SK-N-SH (cell line): Measurements from ENCODE around the gene WIF1. TPM values are rescaled to one million over a fixed set of nuclear protein-coding genes. Genes with fewer than 3 reads are reported as not detected.

Experiments used
- CTCF ChIA-PET: fragments of 300-600, 350-600 bp; formaldehyde crosslinking; extraction: SDS; loops from one replicate; lab custom pipeline; 2021; lab: Yijun Ruan, JAX
- POLR2A ChIA-PET: fragments of 350-600 bp; sonication (Branson Sonifier 250); formaldehyde crosslinking; extraction: SDS; loops from one replicate; lab custom pipeline; 2020; ENCODE audit warnings: antibody characterized with exemption, inconsistent platforms; lab: Yijun Ruan, JAX
- DNase-seq: peaks from one replicate; pipeline ENCODE4 v3.0.0; 2012
- H2AFZ ChIP-seq: fragments of 200-600 bp; sonication (generic); 2 replicates; pipeline ENCODE4 v1.8.1; 2016; ENCODE audit warnings: antibody characterized with exemption, mild to moderate bottlenecking, low read depth
- H3F3A ChIP-seq: fragments of 200-600 bp; sonication (generic); replicated peaks from 2 replicates; pipeline ENCODE3; 2016; ENCODE audit warnings: antibody characterized with exemption, mild to moderate bottlenecking; ENCODE audit not compliant: insufficient read depth
- H3K27ac ChIP-seq, 2 experiments: fragments of 200-500 bp in 1 of 2; fragments of 200-600 bp in 1 of 2; sonication (Bioruptor generic) in 1 of 2; sonication (generic), shearing (Covaris generic) in 1 of 2; 2 replicates each; pipeline versions ENCODE4 v1.5.1 to v1.6.1; 2014 to 2016; ENCODE audit warnings: low read depth in 2 of 2, inconsistent platforms in 1 of 2, low read length in 1 of 2, mild to moderate bottlenecking in 1 of 2, mixed read lengths in 1 of 2
- H3K27me3 ChIP-seq: fragments of 200-600 bp; sonication (generic), shearing (Covaris generic); 2 replicates; pipeline ENCODE4 v1.6.1; 2016; ENCODE audit warnings: mixed run types; ENCODE audit not compliant: insufficient read depth
- H3K36me3 ChIP-seq, 2 experiments: fragments of 200-500 bp in 1 of 2; fragments of 200-600 bp in 1 of 2; sonication (Bioruptor generic) in 1 of 2; sonication (generic) in 1 of 2; replicated peaks in 1 of 2; 2 replicates each; pipeline versions ENCODE3 to v1.5.1; 2014 to 2016; ENCODE audit warnings: low read length in 1 of 2, mild to moderate bottlenecking in 1 of 2; ENCODE audit not compliant: insufficient read depth in 2 of 2, control insufficient read depth in 1 of 2
- H3K4me1 ChIP-seq, 2 experiments: fragments of 200-500 bp in 1 of 2; fragments of 200-600 bp in 1 of 2; sonication (Bioruptor generic) in 1 of 2; sonication (generic), shearing (Covaris generic) in 1 of 2; 2 replicates each; pipeline versions ENCODE4 v1.5.1 to v1.6.1; 2014 to 2016; ENCODE audit warnings: low read depth in 1 of 2, low read length in 1 of 2, mixed run types in 1 of 2; ENCODE audit not compliant: insufficient read depth in 2 of 2, control insufficient read depth in 1 of 2
- H3K4me2 ChIP-seq: fragments of 200-600 bp; sonication (generic), shearing (Covaris generic); 2 replicates; pipeline ENCODE4 v1.6.1; 2017; ENCODE audit warnings: mixed run types
- H3K4me3 ChIP-seq, 2 experiments: fragments of 200-500 bp in 1 of 2; fragments of 200-600 bp in 1 of 2; sonication (Bioruptor generic) in 1 of 2; sonication (generic), shearing (Covaris generic) in 1 of 2; 2 replicates each; pipeline versions ENCODE4 v1.5.1 to v1.8.1; 2014 to 2016; ENCODE audit warnings: low read depth in 2 of 2, inconsistent platforms in 1 of 2, low read length in 1 of 2, mild to moderate bottlenecking in 1 of 2, mixed read lengths in 1 of 2, moderate library complexity in 1 of 2
- H3K79me2 ChIP-seq: fragments of 200-600 bp; sonication (generic); 2 replicates; pipeline ENCODE4 v1.8.1; 2017; ENCODE audit warnings: mild to moderate bottlenecking; ENCODE audit not compliant: insufficient read depth
- H3K9ac ChIP-seq: fragments of 200-600 bp; sonication (generic); 2 replicates; pipeline ENCODE4 v1.6.1; 2017; ENCODE audit warnings: mixed run types
- H3K9me2 ChIP-seq: fragments of 200-600 bp; sonication (generic); 2 replicates; pipeline ENCODE4 v1.6.1; 2017; ENCODE audit warnings: mixed run types
- H3K9me3 ChIP-seq: fragments of 200-600 bp; sonication (generic); 2 replicates; pipeline ENCODE4 v1.6.1; 2017; ENCODE audit warnings: mixed run types, mild to moderate bottlenecking, moderate library complexity
- H4K20me1 ChIP-seq: fragments of 200-600 bp; sonication (generic); 2 replicates; pipeline ENCODE4 v1.6.1; 2017; ENCODE audit warnings: mild to moderate bottlenecking, mixed run types; ENCODE audit not compliant: insufficient read depth
- CHD2 ChIP-seq: fragments of 150-350 bp; IDR thresholded peaks from 2 replicates; pipeline ENCODE4 v1.6.1; 2018; ENCODE audit warnings: low read length; ENCODE audit not compliant: partially characterized antibody
- EZH2phosphoT487 ChIP-seq: fragments of 200-600 bp; sonication (generic); IDR thresholded peaks from 2 replicates; pipeline ENCODE4 v1.6.1; 2017; ENCODE audit warnings: low read depth, mixed run types, mild to moderate bottlenecking, antibody characterized with exemption, moderate library complexity, borderline replicate concordance
- FOSL2 ChIP-seq: IDR thresholded peaks from 2 replicates; pipeline ENCODE4 v1.4.0; 2012; ENCODE audit warnings: low read depth, mild to moderate bottlenecking, moderate library complexity, borderline replicate concordance
- FOXJ3 ChIP-seq: sonication (generic); formaldehyde crosslinking; IDR thresholded peaks from 2 replicates; pipeline ENCODE4 v1.5.1; 2020; ENCODE audit warnings: mild to moderate bottlenecking, missing genetic modification reagents
- IRF3 ChIP-seq: fragments of 150-350 bp; IDR thresholded peaks from 2 replicates; pipeline ENCODE4 v1.6.1; 2016; ENCODE audit warnings: mild to moderate bottlenecking, low read depth, low read length
- JUND ChIP-seq: IDR thresholded peaks from 2 replicates; pipeline ENCODE4 v1.4.0; 2012
- MAX ChIP-seq: IDR thresholded peaks from 2 replicates; pipeline ENCODE4 v1.4.0; 2012; ENCODE audit warnings: low read depth
- MEF2A ChIP-seq: IDR thresholded peaks from 2 replicates; pipeline ENCODE4 v1.4.0; 2012; ENCODE audit warnings: low read depth, borderline replicate concordance
- NRF1 ChIP-seq: IDR thresholded peaks from 2 replicates; pipeline ENCODE4 v1.6.1; 2012; ENCODE audit warnings: low read depth, mild to moderate bottlenecking, low read length
- PBX3 ChIP-seq: IDR thresholded peaks from 2 replicates; pipeline ENCODE4; 2012
- RAD21 ChIP-seq: IDR thresholded peaks from 2 replicates; pipeline ENCODE4 v1.6.1; 2012; ENCODE audit warnings: mild to moderate bottlenecking, low read length
- RCOR1 ChIP-seq: fragments of 150-350 bp; IDR thresholded peaks from 2 replicates; pipeline ENCODE4 v1.6.1; 2017; ENCODE audit warnings: antibody characterized with exemption, low read length
- RFX5 ChIP-seq: IDR thresholded peaks from 2 replicates; pipeline ENCODE4 v1.6.1; 2012; ENCODE audit warnings: mild to moderate bottlenecking, improper control_type of control experiment, low read length
- SIN3A ChIP-seq: IDR thresholded peaks from 2 replicates; pipeline ENCODE4 v1.6.1; 2012; ENCODE audit warnings: low read depth, mild to moderate bottlenecking, low read length, moderate library complexity, borderline replicate concordance
- SMC3 ChIP-seq: IDR thresholded peaks from 2 replicates; pipeline ENCODE4 v1.6.1; 2012; ENCODE audit warnings: low read depth, low read length, improper control_type of control experiment
- TCF12 ChIP-seq: IDR thresholded peaks from 2 replicates; pipeline ENCODE4 v1.4.0; 2012
- USF1 ChIP-seq: IDR thresholded peaks from 2 replicates; pipeline ENCODE4 v1.4.0; 2012; ENCODE audit warnings: low read depth, borderline replicate concordance
- USF2 ChIP-seq: fragments of 150-350 bp; IDR thresholded peaks from 2 replicates; pipeline ENCODE4 v1.6.1; 2017; ENCODE audit warnings: antibody characterized with exemption, low read length, low read depth, borderline replicate concordance
- YY1 ChIP-seq: IDR thresholded peaks from 2 replicates; pipeline ENCODE4 v1.4.0; 2012; ENCODE audit warnings: low read depth, mild to moderate bottlenecking
- WGBS: methylation state at CpG from one replicate; pipeline ENCODE4 v1.1.6; 2017; ENCODE audit warnings: low lambda C conversion rate; 5-methylcytosine and 5-hydroxymethylcytosine counted together
- polyA plus RNA-seq, 3 experiments: library from polyadenylated mRNA; depleted of rRNA; stranded (reverse); fragments of >200 nt; gene quantifications; 2 replicates each; pipeline ENCODE4 v1.2.3, GENCODE V29; 2012

WIF1 gene
- polyA plus RNA-seq, 1 of the 3 experiments (the other 2 are of a cell fraction) = not detected

- Histone ChIP-seq H3K9me2 (no peaks in the 10 kb centered on the region), H3K9ac (no peak overlapping the region), H3K4me2 (no peak overlapping the region), H3K79me2 (no peaks in the 10 kb centered on the region), H2AFZ (no peak overlapping the region), H3K9me3 (no peaks in the 10 kb centered on the region), H3K36me3 (no peaks in the 10 kb centered on the region), H3K27ac (no peak overlapping the region), H3K4me3 (no peak overlapping the region), H4K20me1 (no peaks in the 10 kb centered on the region), H3K27me3 (peaks cover 16% of the 10 kb centered on the region; the same call in 1 of the 2 replicates), H3F3A (no peaks in the 10 kb centered on the region), H3K4me1 (no peaks in the 10 kb centered on the region; a peak in 1 of 4 replicates)
- POLR2A ChIA-PET = no interaction called here
- WGBS = 11% methylated on average over 2 of the region's 2 CpGs
- TF ChIP-seq SIN3A (no peak), IRF3 (no peak), USF2 (no peak), YY1 (no peak), JUND (no peak), TCF12 (no peak), USF1 (no peak), CHD2 (no peak), RFX5 (no peak), SMC3 (no peak), PBX3 (no peak), EZH2phosphoT487 (no peak), MEF2A (no peak)
- no peak for DNase-seq
- CTCF ChIA-PET = interaction anchor here (1.3 kb wide), 1 partner anchor 16 kb away, joined by 3 read pairs; no protein-coding TSS in a partner anchor
Observed at GRCh38 chr12:65090461-65090860, 30.6 kb downstream of the WIF1 start.

- DNase-seq = no peak
- Histone ChIP-seq H3K79me2 (no peaks in the 10 kb centered on the region), H4K20me1 (no peaks in the 10 kb centered on the region), H3K4me1 (no peaks in the 10 kb centered on the region), H3K27ac (no peak overlapping the region), H3F3A (no peaks in the 10 kb centered on the region), H3K9me2 (no peaks in the 10 kb centered on the region), H2AFZ (no peak overlapping the region), H3K27me3 (peaks cover 28% of the 10 kb centered on the region), H3K4me2 (no peak overlapping the region), H3K36me3 (no peaks in the 10 kb centered on the region), H3K9ac (no peak overlapping the region), H3K9me3 (no peaks in the 10 kb centered on the region), H3K4me3 (no peak overlapping the region)
- ChIA-PET POLR2A (no interaction called here), CTCF (interaction anchor here (1.0 to 1.2 kb wide), 2 partner anchors 38 to 195 kb away, joined by 3 to 4 read pairs; no protein-coding TSS in a partner anchor)
- WGBS = 0% methylated on average over 2 of the region's 2 CpGs
- TF ChIP-seq MEF2A = no peak
- TF ChIP-seq SMC3 = no peak
- TF ChIP-seq MAX = no peak
- no peak for TF ChIP-seq JUND
- no peak for TF ChIP-seq IRF3
- TF ChIP-seq SIN3A = no peak
- no peak for TF ChIP-seq RCOR1
- no peak for TF ChIP-seq FOXJ3 (CRISPR knock-in tag)
- TF ChIP-seq RFX5 = no peak
- TF ChIP-seq NRF1 = no peak
- no peak for TF ChIP-seq RAD21
- TF ChIP-seq EZH2phosphoT487 = no peak
- TF ChIP-seq FOSL2 = no peak
Observed at GRCh38 chr12:65086236-65086635, 34.9 kb downstream of the WIF1 start.
